GM19193 (cell line): Measurements from ENCODE around the gene TUT4.

Experiments
- POLR2A ChIP-seq: IDR thresholded peaks from 4 replicates; pipeline ENCODE4 v1.6.1; 2011; ENCODE audit not compliant: insufficient read depth, insufficient read length; ENCODE audit errors: extremely low read depth

TUT4 gene

GRCh38 chr1:52553362-52554266, 722 bp upstream of the TUT4 start:
- peak; percentile 75 for TF ChIP-seq POLR2A

GRCh38 chr1:52552236-52552504, 722 bp downstream of the TUT4 start:
- no peak for TF ChIP-seq POLR2A

- TF ChIP-seq POLR2A, result no peak
Measured at GRCh38 chr1:52551507-52552235, 1.2 kb downstream of the TUT4 start.

GRCh38 chr1:52550447-52550846, 2.4 kb downstream of the TUT4 start:
- no peak for TF ChIP-seq POLR2A

GRCh38 chr1:52549267-52549666, 3.6 kb downstream of the TUT4 start:
- no peak for TF ChIP-seq POLR2A

- TF ChIP-seq POLR2A, result no peak
Measured at GRCh38 chr1:52546852-52547251, 6.0 kb downstream of the TUT4 start.

GRCh38 chr1:52544665-52545525, 8.0 kb downstream of the TUT4 start:
- no peak for TF ChIP-seq POLR2A

- no peak for TF ChIP-seq POLR2A
Measured at GRCh38 chr1:52542085-52542688, 10.7 kb downstream of the TUT4 start.

GRCh38 chr1:52534928-52535764, 17.7 kb downstream of the TUT4 start:
- TF ChIP-seq POLR2A, result no peak

- no peak for TF ChIP-seq POLR2A
Measured at GRCh38 chr1:52533713-52534112, 19.2 kb downstream of the TUT4 start.

GRCh38 chr1:52532731-52533327, 20.1 kb downstream of the TUT4 start:
- TF ChIP-seq POLR2A, result no peak

- no peak for TF ChIP-seq POLR2A
Measured at GRCh38 chr1:52532247-52532646, 20.6 kb downstream of the TUT4 start.

- TF ChIP-seq POLR2A, result no peak
Measured at GRCh38 chr1:52531249-52531872, 21.5 kb downstream of the TUT4 start.
